ENCODE measurements around the gene IQSEC3.

DNA sequence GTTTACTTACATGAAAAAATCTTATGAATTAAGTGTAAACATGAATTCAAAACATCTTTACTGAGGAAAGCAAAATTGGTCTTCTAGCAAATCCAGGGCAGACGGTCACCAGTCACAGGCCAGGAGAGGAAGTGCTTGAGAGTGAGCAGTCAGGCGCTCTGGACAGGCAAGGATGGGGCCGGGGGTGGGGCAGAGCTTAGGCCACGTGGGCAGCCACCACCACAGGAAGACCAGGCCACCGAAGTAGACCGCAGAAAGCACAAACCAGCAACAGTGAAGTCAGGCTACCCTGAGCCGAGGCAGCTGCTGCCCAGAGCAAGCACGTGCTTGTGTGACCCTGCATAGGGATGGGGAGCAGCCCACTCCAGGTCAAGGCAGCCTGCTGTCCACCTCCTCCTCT, 113.9 kb downstream of the IQSEC3 start:
- TF ChIP-seq, protein P1, sequence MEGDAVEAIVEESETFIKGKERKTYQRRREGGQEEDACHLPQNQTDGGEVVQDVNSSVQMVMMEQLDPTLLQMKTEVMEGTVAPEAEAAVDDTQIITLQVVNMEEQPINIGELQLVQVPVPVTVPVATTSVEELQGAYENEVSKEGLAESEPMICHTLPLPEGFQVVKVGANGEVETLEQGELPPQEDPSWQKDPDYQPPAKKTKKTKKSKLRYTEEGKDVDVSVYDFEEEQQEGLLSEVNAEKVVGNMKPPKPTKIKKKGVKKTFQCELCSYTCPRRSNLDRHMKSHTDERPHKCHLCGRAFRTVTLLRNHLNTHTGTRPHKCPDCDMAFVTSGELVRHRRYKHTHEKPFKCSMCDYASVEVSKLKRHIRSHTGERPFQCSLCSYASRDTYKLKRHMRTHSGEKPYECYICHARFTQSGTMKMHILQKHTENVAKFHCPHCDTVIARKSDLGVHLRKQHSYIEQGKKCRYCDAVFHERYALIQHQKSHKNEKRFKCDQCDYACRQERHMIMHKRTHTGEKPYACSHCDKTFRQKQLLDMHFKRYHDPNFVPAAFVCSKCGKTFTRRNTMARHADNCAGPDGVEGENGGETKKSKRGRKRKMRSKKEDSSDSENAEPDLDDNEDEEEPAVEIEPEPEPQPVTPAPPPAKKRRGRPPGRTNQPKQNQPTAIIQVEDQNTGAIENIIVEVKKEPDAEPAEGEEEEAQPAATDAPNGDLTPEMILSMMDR (IDR thresholded peaks at IDR 0.05) = no peak
- peak in 1 of 4 donors; percentile 28 for TF ChIP-seq POLR2A (IDR thresholded peaks at IDR 0.05)
- peak in 1 of 2 donors; percentile 20 for TF ChIP-seq POLR2AphosphoS5 (IDR thresholded peaks at IDR 0.05)
- TF ChIP-seq EP300 (IDR thresholded peaks at IDR 0.05) = no peak

All from upper lobe of left lung (tissue), 4 donors.